ENCODE data around the gene ARL8B.
A peak's percentile ranks its signal among the peaks of the same experiment; 100 is the strongest.

Gene ARL8B

GRCh38 chr3:5188419-5189221 is 66.5 kb downstream of the ARL8B start:
- DNase-seq, result peak; percentile 47

DNA sequence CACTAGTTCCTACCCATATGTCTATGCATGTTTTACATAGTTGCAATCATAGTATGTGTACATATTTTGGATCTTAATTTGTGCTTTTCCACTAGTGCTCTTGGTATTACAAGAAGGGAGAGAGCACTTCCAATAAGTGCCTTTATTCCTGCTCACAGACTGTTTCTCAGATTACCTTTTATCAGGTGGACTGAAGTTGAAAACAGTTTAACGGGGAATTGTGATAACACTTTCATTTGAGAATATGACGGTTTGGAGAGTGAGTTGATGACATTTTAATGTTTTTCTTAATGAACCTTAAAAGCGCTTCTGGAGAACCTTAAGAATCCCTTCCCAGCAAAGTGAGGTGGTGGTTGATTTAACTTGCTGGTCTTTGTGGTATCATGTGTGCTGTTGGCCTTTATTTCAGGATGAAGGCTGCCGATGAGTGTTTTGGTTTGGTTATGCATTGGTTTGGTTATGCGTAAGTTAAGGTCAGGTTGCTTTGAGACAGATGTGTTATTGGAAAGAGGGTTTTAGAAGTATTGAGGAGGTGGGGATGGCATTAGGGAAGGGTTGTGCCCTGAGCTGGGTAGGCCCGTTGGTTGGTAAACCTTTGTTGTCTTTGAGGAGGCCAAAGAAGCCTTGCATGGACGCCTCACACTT is 68.2 kb downstream of the ARL8B start:
- DNase-seq, result no peak

GRCh38 chr3:5191555-5192304 is 69.6 kb downstream of the ARL8B start:
- no peak for DNase-seq

- no peak for DNase-seq
Measured at GRCh38 chr3:5192571-5193365, 70.7 kb downstream of the ARL8B start.

GRCh38 chr3:5194341-5194740 is 72.2 kb downstream of the ARL8B start:
- DNase-seq, result no peak

- peak; percentile 45 for DNase-seq
Measured at GRCh38 chr3:5194801-5195509, 72.9 kb downstream of the ARL8B start.

DNA sequence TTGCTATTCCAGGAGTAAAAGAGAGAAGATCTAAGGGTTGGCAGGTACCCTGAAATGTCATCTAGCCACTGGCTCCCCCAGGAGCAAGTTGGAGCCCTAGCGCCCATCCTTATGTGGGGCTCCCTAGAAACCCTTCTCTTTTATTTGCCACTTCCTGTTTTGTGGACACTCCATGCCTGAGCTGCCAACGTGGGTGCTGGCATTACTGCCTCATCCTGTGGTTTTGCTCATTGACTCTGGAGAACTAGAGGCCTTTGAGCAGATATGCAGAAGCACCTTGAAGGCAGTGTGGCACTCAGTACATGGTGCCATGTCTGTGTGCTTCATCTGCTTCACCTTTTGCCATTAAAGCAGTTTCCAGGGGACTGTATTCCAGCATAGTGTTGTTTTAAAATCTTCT is 73.5 kb downstream of the ARL8B start:
- DNase-seq, result peak; percentile 13

DNA sequence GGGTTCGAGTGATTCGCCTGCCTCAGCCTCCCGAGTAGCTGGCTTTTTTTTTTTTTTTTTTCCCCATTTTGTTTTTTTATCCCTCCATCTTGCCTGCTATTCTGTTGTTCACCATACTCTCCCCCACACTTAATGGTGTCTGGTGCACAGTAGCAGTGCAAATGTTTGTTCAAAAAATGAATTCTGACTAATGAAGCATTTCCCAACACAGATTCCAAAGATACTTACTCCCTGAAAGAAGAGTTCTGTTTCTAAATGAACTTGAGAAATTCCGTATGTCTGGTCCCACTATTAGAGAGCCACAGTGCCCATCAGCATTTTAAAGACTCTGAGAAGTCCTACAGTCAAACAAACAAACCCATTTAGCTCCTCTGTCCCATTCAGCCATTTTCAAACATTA is 74.9 kb downstream of the ARL8B start:
- DNase-seq, result no peak

- DNase-seq, result peak; percentile 46
Measured at GRCh38 chr3:5197470-5198312, 75.6 kb downstream of the ARL8B start.

DNA sequence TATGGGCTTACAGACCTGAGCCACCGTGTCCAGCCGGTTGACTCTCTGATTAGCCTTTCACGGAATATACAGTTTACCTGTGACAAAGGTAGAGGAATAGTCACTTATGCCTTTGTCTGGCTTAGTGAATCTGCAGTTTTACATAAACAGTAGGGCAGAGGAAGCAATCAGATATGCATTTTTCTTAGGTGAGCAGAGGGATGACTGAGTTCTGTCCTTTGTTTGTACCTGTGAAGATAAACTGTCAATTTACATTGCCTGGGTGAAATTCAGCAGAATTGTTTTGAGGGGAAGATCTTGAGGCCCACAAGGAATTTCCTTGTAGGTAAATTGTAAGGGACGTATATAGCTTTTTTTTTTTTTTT is 76.2 kb downstream of the ARL8B start:
- DNase-seq, result no peak

GRCh38 chr3:5198986-5199731 is 77.1 kb downstream of the ARL8B start:
- DNase-seq, result no peak

- DNase-seq, result no peak
Measured at GRCh38 chr3:5201536-5201935, 79.4 kb downstream of the ARL8B start.

GRCh38 chr3:5202222-5202621 is 80.1 kb downstream of the ARL8B start:
- no peak for DNase-seq

- DNase-seq, result no peak
Measured at GRCh38 chr3:5205165-5205941, 83.3 kb downstream of the ARL8B start.

GRCh38 chr3:5210926-5211325 is 88.8 kb downstream of the ARL8B start:
- no peak for DNase-seq

GRCh38 chr3:5212628-5213573 is 90.8 kb downstream of the ARL8B start:
- no peak for DNase-seq

DNA sequence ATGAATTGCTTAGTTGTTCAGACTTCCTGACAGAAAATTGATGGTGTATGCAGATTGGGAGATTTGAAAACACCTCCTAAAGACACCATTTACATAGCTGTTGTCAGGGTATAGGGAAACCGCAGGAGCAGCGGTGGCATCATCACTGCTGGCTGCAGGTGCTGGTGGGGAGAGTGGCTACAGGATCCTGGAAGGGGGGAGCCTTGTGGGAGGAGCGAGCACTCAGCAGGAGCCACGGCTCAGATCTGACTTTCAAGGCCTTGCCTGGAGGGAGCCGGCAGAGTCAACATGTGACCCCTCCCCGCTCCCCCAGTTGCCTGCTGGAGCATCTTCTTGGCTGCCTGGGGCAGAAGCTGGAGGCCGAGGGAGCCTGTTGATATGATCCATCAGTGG is 91.5 kb downstream of the ARL8B start:
- DNase-seq, result no peak

GRCh38 chr3:5214352-5214751 is 92.3 kb downstream of the ARL8B start:
- no peak for DNase-seq

Data from activated gamma-delta T cell treated with Interleukin-2 at 50 U/mL for 16 hours (primary cell).